HFF-Myc (cell line): ENCODE data around the gene RUSF1.

Source experiments
- DNase-seq: peaks from one replicate; pipeline ENCODE4 v3.0.0-alpha.2; 2011; ENCODE audit warnings: low read depth; ENCODE audit errors: extremely low read depth
- H3K4me3 ChIP-seq: replicated peaks from 2 replicates; pipeline ENCODE4 v1.5.1; 2011; ENCODE audit warnings: low read depth, mild to moderate bottlenecking, control low read depth, low read length
- CTCF ChIP-seq: IDR thresholded peaks from 2 replicates; pipeline ENCODE4 v1.5.1; 2012; ENCODE audit warnings: mild to moderate bottlenecking, low read depth, low read length, control low read depth; ENCODE audit errors: missing control alignments

RUSF1 gene

GRCh38 chr16:31532896-31533295 lies 24.7 kb upstream of the RUSF1 start:
- no peak overlapping the region for H3K4me3 ChIP-seq
- DNase-seq, result no peak
- no peak for TF ChIP-seq CTCF

DNA sequence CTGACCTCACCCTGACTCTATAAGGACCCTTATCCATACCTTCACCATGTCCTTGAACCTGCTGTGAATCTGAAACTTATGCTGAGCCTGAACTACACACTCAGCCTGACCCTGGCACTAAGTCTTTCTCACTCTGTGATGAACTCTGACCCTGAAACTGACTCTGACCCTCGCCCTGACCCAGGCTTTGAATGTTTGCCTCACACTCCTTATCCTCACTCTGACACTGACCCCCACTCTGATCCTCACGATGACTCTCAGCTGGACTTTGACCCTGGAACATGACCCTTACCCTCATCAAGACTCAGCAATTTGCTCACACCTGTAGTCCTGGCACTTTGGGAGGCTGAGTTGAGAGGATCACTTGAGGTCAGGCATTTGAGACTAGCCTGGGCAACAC lies 23.9 kb upstream of the RUSF1 start:
- no peak for DNase-seq
- TF ChIP-seq CTCF, result no peak
- no peak overlapping the region for H3K4me3 ChIP-seq

DNA sequence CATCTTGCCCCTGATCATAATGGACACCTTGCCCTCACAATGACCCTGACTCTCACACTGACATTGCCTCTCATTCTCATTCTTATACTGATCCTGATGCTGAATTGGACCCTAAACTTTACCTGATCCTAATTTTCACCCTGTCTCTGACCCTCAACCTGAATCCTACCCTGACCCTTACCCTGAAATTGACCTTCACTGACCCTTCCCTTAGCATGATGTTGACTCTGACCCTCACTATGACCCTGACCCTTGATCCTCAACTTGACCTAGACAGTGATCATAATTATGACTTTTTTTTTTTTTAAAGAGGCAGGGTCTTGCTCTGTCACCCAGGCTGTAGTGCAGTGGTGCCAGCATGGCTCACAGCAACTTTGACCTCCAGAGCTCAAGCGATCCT lies 22.9 kb upstream of the RUSF1 start:
- no peak for DNase-seq
- no peak for TF ChIP-seq CTCF
- H3K4me3 ChIP-seq, result no peak overlapping the region

DNA sequence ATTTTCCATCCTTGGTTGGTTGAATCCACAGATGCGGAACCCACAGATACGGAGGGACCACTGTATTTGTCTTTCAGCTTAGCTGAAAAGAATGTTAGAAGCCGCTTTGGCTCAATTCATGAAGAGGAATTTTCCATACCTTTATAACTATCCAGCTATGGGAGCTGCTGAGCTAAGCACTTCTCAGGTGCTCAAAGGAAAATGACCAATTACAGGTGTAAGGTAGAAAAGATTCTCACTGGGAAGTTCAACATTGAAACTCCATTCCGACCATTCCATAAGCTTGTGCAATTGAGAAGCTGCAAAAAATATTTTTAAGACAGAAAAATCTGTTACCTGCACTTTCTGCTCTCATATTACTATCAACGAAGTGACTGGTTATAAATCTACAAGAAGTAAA lies 22.2 kb upstream of the RUSF1 start:
- no peak overlapping the region for H3K4me3 ChIP-seq
- no peak for TF ChIP-seq CTCF

GRCh38 chr16:31529937-31530312 lies 21.7 kb upstream of the RUSF1 start:
- no peak overlapping the region for H3K4me3 ChIP-seq

More for the DNA sequence above, 22.2 kb upstream of the RUSF1 start:
- DNase-seq, result no peak

GRCh38 chr16:31529108-31529936 lies 21.1 kb upstream of the RUSF1 start:
- H3K4me3 ChIP-seq, result no peak overlapping the region
- no peak for TF ChIP-seq CTCF
- DNase-seq, result no peak

More at GRCh38 chr16:31529937-31530312, 21.7 kb upstream of the RUSF1 start:
- DNase-seq, result no peak
- no peak for TF ChIP-seq CTCF
